ENCODE data around the gene SOS1. TPM values are rescaled to one million over a fixed set of nuclear protein-coding genes. Genes with fewer than 3 reads are reported as not detected.
A peak's percentile ranks its signal among the peaks of the same experiment; 100 is the strongest.
"Not testable (repeated sequence)": the region's sequence is repeated elsewhere in the genome, so short reads cannot be mapped to it uniquely, and the experiment has no call there.

Gene SOS1
- total RNA-seq, 1 experiment from 2014 or later, result 14.1 TPM

GRCh38 chr2:39099870-39100728 lies 20.8 kb downstream of the SOS1 start:
- peak; percentile 55 for DNase-seq (ENCODE audit: low spot score)

- DNase-seq (ENCODE audit: low spot score), result no peak
These were observed 21.5 kb downstream of the SOS1 start for GRCh38 chr2:39099310-39099869.

GRCh38 chr2:39095624-39096023 lies 25.2 kb downstream of the SOS1 start:
- no peak for DNase-seq (ENCODE audit: low spot score)

- no peak for DNase-seq (ENCODE audit: low spot score)
These were observed 26.0 kb downstream of the SOS1 start for GRCh38 chr2:39094717-39095363.

- DNase-seq (ENCODE audit: low spot score), result no peak
These were observed 27.5 kb downstream of the SOS1 start for GRCh38 chr2:39093218-39093898.

- DNase-seq (ENCODE audit: low spot score), result no peak
These were observed 29.3 kb downstream of the SOS1 start for GRCh38 chr2:39091543-39091942.

- no peak for DNase-seq (ENCODE audit: low spot score)
These were observed 29.8 kb downstream of the SOS1 start for GRCh38 chr2:39091063-39091462.

GRCh38 chr2:39080152-39080551 lies 40.7 kb downstream of the SOS1 start:
- DNase-seq (ENCODE audit: low spot score), result no peak

- DNase-seq (ENCODE audit: low spot score), result no peak
These were observed 50.9 kb downstream of the SOS1 start for GRCh38 chr2:39069890-39070465.

- DNase-seq (ENCODE audit: low spot score), result peak; percentile 13
These were observed 51.7 kb downstream of the SOS1 start for GRCh38 chr2:39069136-39069515.

GRCh38 chr2:39068299-39069135 lies 52.3 kb downstream of the SOS1 start:
- no peak for DNase-seq (ENCODE audit: low spot score)

GRCh38 chr2:39065616-39066015 lies 55.2 kb downstream of the SOS1 start:
- DNase-seq (ENCODE audit: low spot score), result no peak

- no peak for DNase-seq (ENCODE audit: low spot score)
These were observed 58.5 kb downstream of the SOS1 start for GRCh38 chr2:39062320-39062719.

GRCh38 chr2:39061280-39061679 lies 59.6 kb downstream of the SOS1 start:
- no peak for DNase-seq (ENCODE audit: low spot score)

- peak; percentile 15 for DNase-seq (ENCODE audit: low spot score)
These were observed 61.4 kb downstream of the SOS1 start for GRCh38 chr2:39059366-39059952.

- no peak for DNase-seq (ENCODE audit: low spot score)
These were observed 62.8 kb downstream of the SOS1 start for GRCh38 chr2:39058101-39058500.

- DNase-seq (ENCODE audit: low spot score), result not testable (repeated sequence)
These were observed 68.2 kb downstream of the SOS1 start for GRCh38 chr2:39052665-39053064.

- DNase-seq (ENCODE audit: low spot score), result peak; percentile 3
These were observed 70.7 kb downstream of the SOS1 start for GRCh38 chr2:39050109-39050508.

- no peak for DNase-seq (ENCODE audit: low spot score)
These were observed 81.8 kb downstream of the SOS1 start for GRCh38 chr2:39039072-39039471.

- no peak for DNase-seq (ENCODE audit: low spot score)
These were observed 86.9 kb downstream of the SOS1 start for GRCh38 chr2:39033980-39034379.

- no peak for DNase-seq (ENCODE audit: low spot score)
These were observed 93.4 kb downstream of the SOS1 start for GRCh38 chr2:39027421-39027820.

Data from A172 (cell line).